Stimulated activated CD4-positive, alpha-beta T cell treated with anti-CD3 and anti-CD28 coated beads, Interleukin-1b, Interleukin-23, amount 100 ng/mL, for 4 hours (primary cell): ENCODE measurements around the gene KREMEN2.
"Not testable (repeated sequence)": the region's sequence is repeated elsewhere in the genome, so short reads cannot be mapped to it uniquely, and the experiment has no call there.

ENCODE experiments used
- DNase-seq, 2 donors: peaks; one replicate each; pipeline ENCODE4 v3.0.0-alpha.2; 2020; ENCODE audit warnings: low read depth in 2 of 2

Gene KREMEN2

GRCh38 chr16:2963723-2964474 is at the start of gene KREMEN2:
KREMEN2 (plus strand) TSS chr16:2964275; CDS start chr16:2964521, 246 bp downstream.
- peak; percentile 37 to 47 for DNase-seq

- DNase-seq: no peak
Measured at GRCh38 chr16:2915196-2915929, 48.7 kb upstream of the KREMEN2 start.

- peak; percentile 25 to 56 for DNase-seq
Measured at GRCh38 chr16:2919511-2920255, 44.4 kb upstream of the KREMEN2 start.

GRCh38 chr16:2923481-2923880 is 40.6 kb upstream of the KREMEN2 start:
- DNase-seq: no peak

- DNase-seq: no peak
Measured at GRCh38 chr16:2924901-2925755, 38.9 kb upstream of the KREMEN2 start.

- DNase-seq: no peak
Measured at GRCh38 chr16:2925951-2926649, 38.0 kb upstream of the KREMEN2 start.

GRCh38 chr16:2926650-2926999 is 37.5 kb upstream of the KREMEN2 start:
- DNase-seq: no peak

- DNase-seq: peak; percentile 71 to 84
Measured at GRCh38 chr16:2927010-2927646, 36.9 kb upstream of the KREMEN2 start.

- not testable (repeated sequence) for DNase-seq
Measured at GRCh38 chr16:2928151-2928550, 35.9 kb upstream of the KREMEN2 start.

- DNase-seq: no peak
Measured at GRCh38 chr16:2928796-2929195, 35.3 kb upstream of the KREMEN2 start.

GRCh38 chr16:2929693-2930092 is 34.4 kb upstream of the KREMEN2 start:
- DNase-seq: no peak

- DNase-seq: no peak
Measured at GRCh38 chr16:2930236-2930635, 33.8 kb upstream of the KREMEN2 start.

GRCh38 chr16:2931231-2931914 is 32.7 kb upstream of the KREMEN2 start:
- not testable (repeated sequence) for DNase-seq

GRCh38 chr16:2933136-2933535 is 30.9 kb upstream of the KREMEN2 start:
- DNase-seq: no peak

GRCh38 chr16:2933701-2934100 is 30.4 kb upstream of the KREMEN2 start:
- DNase-seq: no peak

- DNase-seq: no peak
Measured at GRCh38 chr16:2934450-2934849, 29.6 kb upstream of the KREMEN2 start.

- no peak for DNase-seq
Measured at GRCh38 chr16:2936436-2937011, 27.6 kb upstream of the KREMEN2 start.

- DNase-seq: no peak
Measured at GRCh38 chr16:2937170-2937569, 26.9 kb upstream of the KREMEN2 start.

- DNase-seq: no peak
Measured at GRCh38 chr16:2938206-2938605, 25.9 kb upstream of the KREMEN2 start.
